ENCODE data around the gene PIF1.

Gene PIF1

GRCh38 chr15:64813075-64813474 lies 12.4 kb downstream of the PIF1 start:
- Histone ChIP-seq H3K27me3 (ENCODE audit: control insufficient read depth in 1 of 2, insufficient read depth in 2 of 2, low read length in 2 of 2) (no peaks in the 10 kb centered on the region), H3K9ac (ENCODE audit: low read depth in 1 of 2, low read length in 2 of 2) (no peak overlapping the region), H3K4me1 (ENCODE audit: control insufficient read depth in 1 of 2, insufficient read depth in 2 of 2, low read length in 2 of 2) (no peaks in the 10 kb centered on the region), H3K4me3 (ENCODE audit: low read depth in 1 of 2, low read length in 2 of 2) (no peak overlapping the region), H3K27ac (ENCODE audit: low read depth, low read length) (no peak overlapping the region), H3K36me3 (ENCODE audit: control insufficient read depth in 1 of 2, insufficient read depth in 2 of 2, low read length in 2 of 2) (no peaks in the 10 kb centered on the region), H3K9me3 (ENCODE audit: control insufficient read depth in 1 of 2, low read length in 2 of 2) (no peaks in the 10 kb centered on the region)

GRCh38 chr15:64810497-64811326 lies 14.7 kb downstream of the PIF1 start:
- H3K4me3 ChIP-seq (ENCODE audit: low read depth in 1 of 2, low read length in 2 of 2) = no peak overlapping the region
- H3K27me3 ChIP-seq (ENCODE audit: control insufficient read depth in 1 of 2, insufficient read depth in 2 of 2, low read length in 2 of 2) = no peaks in the 10 kb centered on the region
- H3K4me1 ChIP-seq (ENCODE audit: control insufficient read depth in 1 of 2, insufficient read depth in 2 of 2, low read length in 2 of 2) = no peaks in the 10 kb centered on the region
- no peak overlapping the region for H3K27ac ChIP-seq (ENCODE audit: low read depth, low read length)
- H3K9me3 ChIP-seq (ENCODE audit: control insufficient read depth in 1 of 2, low read length in 2 of 2) = no peaks in the 10 kb centered on the region
- no peak overlapping the region for H3K9ac ChIP-seq (ENCODE audit: low read depth in 1 of 2, low read length in 2 of 2)
- H3K36me3 ChIP-seq (ENCODE audit: control insufficient read depth in 1 of 2, insufficient read depth in 2 of 2, low read length in 2 of 2) = no peaks in the 10 kb centered on the region

GRCh38 chr15:64809649-64810496 lies 15.6 kb downstream of the PIF1 start:
- Histone ChIP-seq H3K9me3 (ENCODE audit: control insufficient read depth in 1 of 2, low read length in 2 of 2) (no peaks in the 10 kb centered on the region), H3K36me3 (ENCODE audit: control insufficient read depth in 1 of 2, insufficient read depth in 2 of 2, low read length in 2 of 2) (no peaks in the 10 kb centered on the region), H3K4me1 (ENCODE audit: control insufficient read depth in 1 of 2, insufficient read depth in 2 of 2, low read length in 2 of 2) (no peaks in the 10 kb centered on the region), H3K9ac (ENCODE audit: low read depth in 1 of 2, low read length in 2 of 2) (no peak overlapping the region), H3K27me3 (ENCODE audit: control insufficient read depth in 1 of 2, insufficient read depth in 2 of 2, low read length in 2 of 2) (no peaks in the 10 kb centered on the region), H3K27ac (ENCODE audit: low read depth, low read length) (no peak overlapping the region), H3K4me3 (ENCODE audit: low read depth in 1 of 2, low read length in 2 of 2) (no peak overlapping the region)

GRCh38 chr15:64808785-64809453 lies 16.5 kb downstream of the PIF1 start:
- Histone ChIP-seq H3K9me3 (ENCODE audit: control insufficient read depth in 1 of 2, low read length in 2 of 2) (no peaks in the 10 kb centered on the region), H3K4me1 (ENCODE audit: control insufficient read depth in 1 of 2, insufficient read depth in 2 of 2, low read length in 2 of 2) (no peaks in the 10 kb centered on the region), H3K4me3 (ENCODE audit: low read depth in 1 of 2, low read length in 2 of 2) (no peak overlapping the region), H3K9ac (ENCODE audit: low read depth in 1 of 2, low read length in 2 of 2) (no peak overlapping the region), H3K36me3 (ENCODE audit: control insufficient read depth in 1 of 2, insufficient read depth in 2 of 2, low read length in 2 of 2) (no peaks in the 10 kb centered on the region), H3K27me3 (ENCODE audit: control insufficient read depth in 1 of 2, insufficient read depth in 2 of 2, low read length in 2 of 2) (no peaks in the 10 kb centered on the region), H3K27ac (ENCODE audit: low read depth, low read length) (no peak overlapping the region)

GRCh38 chr15:64807751-64808222 lies 17.7 kb downstream of the PIF1 start:
- H3K9ac ChIP-seq (ENCODE audit: low read depth in 1 of 2, low read length in 2 of 2) = no peak overlapping the region
- no peak overlapping the region for H3K4me3 ChIP-seq (ENCODE audit: low read depth in 1 of 2, low read length in 2 of 2)
- H3K27ac ChIP-seq (ENCODE audit: low read depth, low read length) = no peak overlapping the region
- H3K4me1 ChIP-seq (ENCODE audit: control insufficient read depth in 1 of 2, insufficient read depth in 2 of 2, low read length in 2 of 2) = no peaks in the 10 kb centered on the region
- H3K9me3 ChIP-seq (ENCODE audit: control insufficient read depth in 1 of 2, low read length in 2 of 2) = no peaks in the 10 kb centered on the region
- H3K36me3 ChIP-seq (ENCODE audit: control insufficient read depth in 1 of 2, insufficient read depth in 2 of 2, low read length in 2 of 2) = no peaks in the 10 kb centered on the region
- H3K27me3 ChIP-seq (ENCODE audit: control insufficient read depth in 1 of 2, insufficient read depth in 2 of 2, low read length in 2 of 2) = no peaks in the 10 kb centered on the region

- Histone ChIP-seq H3K27me3 (ENCODE audit: control insufficient read depth in 1 of 2, insufficient read depth in 2 of 2, low read length in 2 of 2) (no peaks in the 10 kb centered on the region), H3K27ac (ENCODE audit: low read depth, low read length) (no peak overlapping the region)
Observed at GRCh38 chr15:64807051-64807749, 18.2 kb downstream of the PIF1 start.

GRCh38 chr15:64806509-64806908 lies 18.9 kb downstream of the PIF1 start:
- Histone ChIP-seq H3K36me3 (ENCODE audit: control insufficient read depth in 1 of 2, insufficient read depth in 2 of 2, low read length in 2 of 2) (no peaks in the 10 kb centered on the region), H3K9me3 (ENCODE audit: control insufficient read depth in 1 of 2, low read length in 2 of 2) (no peaks in the 10 kb centered on the region), H3K9ac (ENCODE audit: low read depth in 1 of 2, low read length in 2 of 2) (no peak overlapping the region), H3K27me3 (ENCODE audit: control insufficient read depth in 1 of 2, insufficient read depth in 2 of 2, low read length in 2 of 2) (no peaks in the 10 kb centered on the region), H3K27ac (ENCODE audit: low read depth, low read length) (no peak overlapping the region), H3K4me1 (ENCODE audit: control insufficient read depth in 1 of 2, insufficient read depth in 2 of 2, low read length in 2 of 2) (no peaks in the 10 kb centered on the region), H3K4me3 (ENCODE audit: low read depth in 1 of 2, low read length in 2 of 2) (no peak overlapping the region)

More at GRCh38 chr15:64807051-64807749, 18.2 kb downstream of the PIF1 start:
- Histone ChIP-seq H3K4me3 (ENCODE audit: low read depth in 1 of 2, low read length in 2 of 2) (no peak overlapping the region), H3K9me3 (ENCODE audit: control insufficient read depth in 1 of 2, low read length in 2 of 2) (no peaks in the 10 kb centered on the region), H3K4me1 (ENCODE audit: control insufficient read depth in 1 of 2, insufficient read depth in 2 of 2, low read length in 2 of 2) (no peaks in the 10 kb centered on the region), H3K9ac (ENCODE audit: low read depth in 1 of 2, low read length in 2 of 2) (no peak overlapping the region), H3K36me3 (ENCODE audit: control insufficient read depth in 1 of 2, insufficient read depth in 2 of 2, low read length in 2 of 2) (no peaks in the 10 kb centered on the region)

- H3K27me3 ChIP-seq (ENCODE audit: control insufficient read depth in 1 of 2, insufficient read depth in 2 of 2, low read length in 2 of 2) = no peaks in the 10 kb centered on the region
- H3K9me3 ChIP-seq (ENCODE audit: control insufficient read depth in 1 of 2, low read length in 2 of 2) = no peaks in the 10 kb centered on the region
- H3K9ac ChIP-seq (ENCODE audit: low read depth in 1 of 2, low read length in 2 of 2) = no peak overlapping the region
- H3K4me1 ChIP-seq (ENCODE audit: control insufficient read depth in 1 of 2, insufficient read depth in 2 of 2, low read length in 2 of 2) = no peaks in the 10 kb centered on the region
- H3K4me3 ChIP-seq (ENCODE audit: low read depth in 1 of 2, low read length in 2 of 2) = no peak overlapping the region
- H3K27ac ChIP-seq (ENCODE audit: low read depth, low read length) = no peak overlapping the region
- no peaks in the 10 kb centered on the region for H3K36me3 ChIP-seq (ENCODE audit: control insufficient read depth in 1 of 2, insufficient read depth in 2 of 2, low read length in 2 of 2)
Observed at GRCh38 chr15:64804619-64805018, 20.8 kb downstream of the PIF1 start.

GRCh38 chr15:64803526-64803925 lies 21.9 kb downstream of the PIF1 start:
- Histone ChIP-seq H3K27ac (ENCODE audit: low read depth, low read length) (no peak overlapping the region), H3K36me3 (ENCODE audit: control insufficient read depth in 1 of 2, insufficient read depth in 2 of 2, low read length in 2 of 2) (no peaks in the 10 kb centered on the region), H3K4me1 (ENCODE audit: control insufficient read depth in 1 of 2, insufficient read depth in 2 of 2, low read length in 2 of 2) (no peaks in the 10 kb centered on the region), H3K9ac (ENCODE audit: low read depth in 1 of 2, low read length in 2 of 2) (no peak overlapping the region), H3K27me3 (ENCODE audit: control insufficient read depth in 1 of 2, insufficient read depth in 2 of 2, low read length in 2 of 2) (no peaks in the 10 kb centered on the region), H3K4me3 (ENCODE audit: low read depth in 1 of 2, low read length in 2 of 2) (no peak overlapping the region), H3K9me3 (ENCODE audit: control insufficient read depth in 1 of 2, low read length in 2 of 2) (no peaks in the 10 kb centered on the region)
